ENCODE results near the gene TYROBP. TPM values are rescaled to one million over a fixed set of nuclear protein-coding genes. Genes with fewer than 3 reads are reported as not detected.

The TYROBP gene
- total RNA-seq, 1 experiment from 2014 or later = not detected

GRCh38 chr19:35856546-35857149 is 51.4 kb downstream of the TYROBP start, which contains the start of gene KIRREL2:
KIRREL2 (plus strand) TSS chr19:35856911; CDS start chr19:35857120, 209 bp downstream.
- H3K4me1 ChIP-seq (ENCODE audit: control insufficient read depth, insufficient read depth, low read length) = peaks cover 6% of the 10 kb centered on the region; the same call in 1 of the 2 replicates
- H3K4me3 ChIP-seq (ENCODE audit: low read depth in 2 of 2, low read length in 2 of 2) = peak within 1 kb of the TSS; percentile 66 to 72
- ChIA-PET CTCF (interaction anchor here (0.5 to 1.2 kb wide), 2 partner anchors 74 to 164 kb away, joined by 4 read pairs; no protein-coding TSS in a partner anchor), POLR2A (interaction anchor here (0.5 to 0.7 kb wide), 2 partner anchors 11 to 72 kb away, joined by 3 to 15 read pairs; no protein-coding TSS in a partner anchor)
- peak within 1 kb of the TSS; percentile 62 for H3K27ac ChIP-seq (ENCODE audit: low read length)
- in situ Hi-C loops (cut with HindIII; ENCODE audit: low pct_unique_long_range_greater_than_20kb, low sequenced_read_pairs) (loop anchor here (10.0 kb wide), 1 partner anchor 58 kb away; no protein-coding TSS in a partner anchor), intact Hi-C loops (cut with micrococcal nuclease; ENCODE audit: unreplicated experiment) (no loop called here)
- BruUV-seq (replicated peaks) = no TSS peak
- 0 out of 2 replicates have a peak, but pooled peaks have one; percentile 7 for TF ChIP-seq SIN3A (IDR thresholded peaks at IDR 0.05; ENCODE audit: borderline replicate concordance, insufficient read depth, low read depth, low read length)
- TF ChIP-seq TCF7L2 (IDR thresholded peaks at IDR 0.05; ENCODE audit: low read depth, low read length) = no peak
- H3K9me3 ChIP-seq (ENCODE audit: control insufficient read depth, insufficient read depth, low read depth, low read length) = no peaks in the 10 kb centered on the region
- no peaks in the 10 kb centered on the region for H3K36me3 ChIP-seq (ENCODE audit: control insufficient read depth, insufficient read depth, low read length)
- ATAC-seq (peak; percentile 82), DNase-seq (ENCODE audit: low read depth, low spot score) (no peak)
- no peaks in the 10 kb centered on the region for H3K27me3 ChIP-seq (ENCODE audit: control insufficient read depth, insufficient read depth, low read length)

Other genes starting within 250 kb of the TYROBP start
- 0.67 TPM for gene UPK1A, start 241.8 kb downstream of the TYROBP start, total RNA-seq (2021; ENCODE audit: unreplicated experiment)
- gene ZBTB32, start 203.7 kb downstream of the TYROBP start, total RNA-seq (2021; ENCODE audit: unreplicated experiment) = not detected
- 68.8 TPM for gene KMT2B, start 190.3 kb downstream of the TYROBP start, total RNA-seq (2021; ENCODE audit: unreplicated experiment)
- gene IGFLR1, start 165.8 kb downstream of the TYROBP start, total RNA-seq (2021; ENCODE audit: unreplicated experiment) = 12.5 TPM
- gene U2AF1L4, start 162.9 kb downstream of the TYROBP start, total RNA-seq (2021; ENCODE audit: unreplicated experiment) = 29.8 TPM
- gene PSENEN, start 162.6 kb downstream of the TYROBP start, total RNA-seq (2021; ENCODE audit: unreplicated experiment) = 169 TPM
- 23.5 TPM for gene LIN37, start 159.7 kb downstream of the TYROBP start, total RNA-seq (2021; ENCODE audit: unreplicated experiment)
- 0.87 TPM for gene HSPB6, start 151.3 kb downstream of the TYROBP start, total RNA-seq (2021; ENCODE audit: unreplicated experiment)
- 63.9 TPM for gene PROSER3, start 150.1 kb downstream of the TYROBP start, total RNA-seq (2021; ENCODE audit: unreplicated experiment)
- gene ARHGAP33, start 132.7 kb downstream of the TYROBP start, total RNA-seq (2021; ENCODE audit: unreplicated experiment) = 35.8 TPM
- not detected for gene PRODH2, start 95.5 kb downstream of the TYROBP start, total RNA-seq (2021; ENCODE audit: unreplicated experiment)
- 0.67 TPM for gene NPHS1, start 55.8 kb downstream of the TYROBP start, total RNA-seq (2021; ENCODE audit: unreplicated experiment)
- 5.0 TPM for gene KIRREL2, start 51.4 kb downstream of the TYROBP start, total RNA-seq (2021; ENCODE audit: unreplicated experiment)
- gene APLP1, start 39.7 kb downstream of the TYROBP start, total RNA-seq (2021; ENCODE audit: unreplicated experiment) = 74.6 TPM
- 20.5 TPM for gene NFKBID, start 7.8 kb downstream of the TYROBP start, total RNA-seq (2021; ENCODE audit: unreplicated experiment)
- gene HCST, start 5.8 kb downstream of the TYROBP start, total RNA-seq (2021; ENCODE audit: unreplicated experiment) = 2.9 TPM
- 16.7 TPM for gene LRFN3, start 28.1 kb upstream of the TYROBP start, total RNA-seq (2021; ENCODE audit: unreplicated experiment)
- 19.0 TPM for gene SDHAF1, start 86.9 kb upstream of the TYROBP start, total RNA-seq (2021; ENCODE audit: unreplicated experiment)
- gene SYNE4, start 100.5 kb upstream of the TYROBP start, total RNA-seq (2021; ENCODE audit: unreplicated experiment) = 1.1 TPM
- 44.8 TPM for gene ALKBH6, start 105.9 kb upstream of the TYROBP start, total RNA-seq (2021; ENCODE audit: unreplicated experiment)
- gene CLIP3, start 124.6 kb upstream of the TYROBP start, total RNA-seq (2021; ENCODE audit: unreplicated experiment) = 4.7 TPM
- 9.6 TPM for gene THAP8, start 146.0 kb upstream of the TYROBP start, total RNA-seq (2021; ENCODE audit: unreplicated experiment)
- gene WDR62, start 146.6 kb upstream of the TYROBP start, total RNA-seq (2021; ENCODE audit: unreplicated experiment) = 51.4 TPM
- gene OVOL3, start 202.8 kb upstream of the TYROBP start, total RNA-seq (2021; ENCODE audit: unreplicated experiment) = 0.44 TPM
- 174 TPM for gene POLR2I, start 206.6 kb upstream of the TYROBP start, total RNA-seq (2021; ENCODE audit: unreplicated experiment)
- 496 TPM for gene TBCB, start 207.2 kb upstream of the TYROBP start, total RNA-seq (2021; ENCODE audit: unreplicated experiment)
- 1,158 TPM for gene CAPNS1, start 231.8 kb upstream of the TYROBP start, total RNA-seq (2021; ENCODE audit: unreplicated experiment)
- 0.33 TPM for gene COX7A1, start 244.2 kb upstream of the TYROBP start, total RNA-seq (2021; ENCODE audit: unreplicated experiment)